ENCODE data around the gene SLC35F3. TPM values are rescaled to one million over a fixed set of nuclear protein-coding genes. Genes with fewer than 3 reads are reported as not detected.

SLC35F3 gene
- total RNA-seq, 1 experiment from 2014 or later: 19.1 TPM

- intact Hi-C loops (cut with micrococcal nuclease; ENCODE audit: unreplicated experiment): no loop called here
- DNase-seq (ENCODE audit: low read depth, low spot score) (no peak), ATAC-seq (no peak)
- peaks cover 11% of the 10 kb centered on the region; the same call in 1 of the 2 replicates for H3K9me3 ChIP-seq (ENCODE audit: control insufficient read depth, insufficient read depth, low read depth, low read length)
- CTCF ChIA-PET: no interaction called here
- H3K4me3 ChIP-seq (ENCODE audit: low read depth in 2 of 2, low read length in 2 of 2): no peak overlapping the region
- no peak for TF ChIP-seq REST (IDR thresholded peaks at IDR 0.05; ENCODE audit: insufficient read depth in 1 of 2, low read depth in 2 of 2, low read length in 1 of 2)
- TF ChIP-seq POLR2AphosphoS5 (IDR thresholded peaks at IDR 0.05; ENCODE audit: low read depth, low read length): no peak
- TF ChIP-seq CTCF (IDR thresholded peaks at IDR 0.05): no peak
- TF ChIP-seq SIN3A (IDR thresholded peaks at IDR 0.05; ENCODE audit: borderline replicate concordance, insufficient read depth, low read depth, low read length): no peak
- no peak for TF ChIP-seq TCF7L2 (IDR thresholded peaks at IDR 0.05; ENCODE audit: low read depth, low read length)
- no peaks in the 10 kb centered on the region for H3K27me3 ChIP-seq (ENCODE audit: control insufficient read depth, insufficient read depth, low read length)
- no peak overlapping the region for H3K27ac ChIP-seq (ENCODE audit: low read length)
- no TSS peak for BruUV-seq (replicated peaks)
- in situ Hi-C loops (cut with HindIII; ENCODE audit: low pct_unique_long_range_greater_than_20kb, low sequenced_read_pairs): no loop called here
- POLR2A ChIA-PET: no interaction called here
- peaks cover 3% of the 10 kb centered on the region; the same call in 1 of the 2 replicates for H3K36me3 ChIP-seq (ENCODE audit: control insufficient read depth, insufficient read depth, low read length)
- H3K4me1 ChIP-seq (ENCODE audit: control insufficient read depth, insufficient read depth, low read length): no peaks in the 10 kb centered on the region
Observed at GRCh38 chr1:234253732-234254131, 349.3 kb downstream of the SLC35F3 start.

- no peaks in the 10 kb centered on the region; the same call in 1 of the 2 replicates for H3K4me1 ChIP-seq (ENCODE audit: control insufficient read depth, insufficient read depth, low read length)
- no peak for ATAC-seq
- no TSS peak for BruUV-seq (replicated peaks)
- H3K9me3 ChIP-seq (ENCODE audit: control insufficient read depth, insufficient read depth, low read depth, low read length): peaks cover 11% of the 10 kb centered on the region; the same call in 1 of the 2 replicates
- H3K4me3 ChIP-seq (ENCODE audit: low read depth in 2 of 2, low read length in 2 of 2): no peak overlapping the region
- H3K27ac ChIP-seq (ENCODE audit: low read length): no peak overlapping the region
- peaks cover 3% of the 10 kb centered on the region; the same call in 1 of the 2 replicates for H3K36me3 ChIP-seq (ENCODE audit: control insufficient read depth, insufficient read depth, low read length)
- POLR2A ChIA-PET: no interaction called here
- CTCF ChIA-PET: no interaction called here
- TF ChIP-seq TCF7L2 (IDR thresholded peaks at IDR 0.05; ENCODE audit: low read depth, low read length) (no peak), SIN3A (IDR thresholded peaks at IDR 0.05; ENCODE audit: borderline replicate concordance, insufficient read depth, low read depth, low read length) (no peak), CTCF (IDR thresholded peaks at IDR 0.05) (no peak), POLR2AphosphoS5 (IDR thresholded peaks at IDR 0.05; ENCODE audit: low read depth, low read length) (no peak), REST (IDR thresholded peaks at IDR 0.05; ENCODE audit: insufficient read depth in 1 of 2, low read depth in 2 of 2, low read length in 1 of 2) (no peak)
- in situ Hi-C loops (cut with HindIII; ENCODE audit: low pct_unique_long_range_greater_than_20kb, low sequenced_read_pairs) (no loop called here), intact Hi-C loops (cut with micrococcal nuclease; ENCODE audit: unreplicated experiment) (no loop called here)
- no peaks in the 10 kb centered on the region for H3K27me3 ChIP-seq (ENCODE audit: control insufficient read depth, insufficient read depth, low read length)
- DNase-seq (ENCODE audit: low read depth, low spot score): no peak
Observed at GRCh38 chr1:234256359-234256758, 351.9 kb downstream of the SLC35F3 start.
